Measurements from ENCODE around the gene TYRO3.
"Not testable (repeated sequence)": the region's sequence is repeated elsewhere in the genome, so short reads cannot be mapped to it uniquely, and the experiment has no call there.

GRCh38 chr15:41589018-41589417, 30.0 kb downstream of the TYRO3 start:
- TF ChIP-seq CTCF, POLR2A (IDR thresholded peaks at IDR 0.05): not testable (repeated sequence)

All from heart left ventricle (tissue), 13 donors.